ENCODE data around the gene LMF2. TPM values are rescaled to one million over a fixed set of nuclear protein-coding genes. Genes with fewer than 3 reads are reported as not detected.

The LMF2 gene
- total RNA-seq, 1 experiment from 2014 or later: 54.2 TPM

- Histone ChIP-seq H3K4me3 (ENCODE audit: low read depth in 2 of 2, low read length in 2 of 2) (no peak overlapping the region), H3K9me3 (ENCODE audit: control insufficient read depth, insufficient read depth, low read depth, low read length) (no peaks in the 10 kb centered on the region), H3K36me3 (ENCODE audit: control insufficient read depth, insufficient read depth, low read length) (peaks cover 5% of the 10 kb centered on the region; the same call in 1 of the 2 replicates), H3K27me3 (ENCODE audit: control insufficient read depth, insufficient read depth, low read length) (no peaks in the 10 kb centered on the region), H3K27ac (ENCODE audit: low read length) (no peak overlapping the region), H3K4me1 (ENCODE audit: control insufficient read depth, insufficient read depth, low read length) (no peaks in the 10 kb centered on the region)
- DNase-seq (ENCODE audit: low read depth, low spot score) (no peak), ATAC-seq (no peak)
- intact Hi-C loops (cut with micrococcal nuclease; ENCODE audit: unreplicated experiment) (no loop called here), in situ Hi-C loops (cut with HindIII; ENCODE audit: low pct_unique_long_range_greater_than_20kb, low sequenced_read_pairs) (no loop called here)
- CTCF ChIA-PET: no interaction called here
- BruUV-seq (replicated peaks): no TSS peak
- POLR2A ChIA-PET: no interaction called here
- TF ChIP-seq CTCF (IDR thresholded peaks at IDR 0.05): no peak
- TF ChIP-seq TCF7L2 (IDR thresholded peaks at IDR 0.05; ENCODE audit: low read depth, low read length): no peak
- no peak for TF ChIP-seq SIN3A (IDR thresholded peaks at IDR 0.05; ENCODE audit: borderline replicate concordance, insufficient read depth, low read depth, low read length)
- no peak for TF ChIP-seq POLR2AphosphoS5 (IDR thresholded peaks at IDR 0.05; ENCODE audit: low read depth, low read length)
- TF ChIP-seq REST (IDR thresholded peaks at IDR 0.05; ENCODE audit: insufficient read depth in 1 of 2, low read depth in 2 of 2, low read length in 1 of 2): no peak
Observed at GRCh38 chr22:50464451-50464850, 43.1 kb downstream of the LMF2 start.

- ATAC-seq: no peak
- in situ Hi-C loops (cut with HindIII; ENCODE audit: low pct_unique_long_range_greater_than_20kb, low sequenced_read_pairs): no loop called here
- ChIA-PET POLR2A (no interaction called here), CTCF (no interaction called here)
- intact Hi-C loops (cut with micrococcal nuclease; ENCODE audit: unreplicated experiment): no loop called here
- Histone ChIP-seq H3K4me1 (ENCODE audit: control insufficient read depth, insufficient read depth, low read length) (no peaks in the 10 kb centered on the region), H3K27ac (ENCODE audit: low read length) (no peak overlapping the region), H3K36me3 (ENCODE audit: control insufficient read depth, insufficient read depth, low read length) (peaks cover 5% of the 10 kb centered on the region; the same call in 1 of the 2 replicates), H3K27me3 (ENCODE audit: control insufficient read depth, insufficient read depth, low read length) (no peaks in the 10 kb centered on the region), H3K4me3 (ENCODE audit: low read depth in 2 of 2, low read length in 2 of 2) (no peak overlapping the region), H3K9me3 (ENCODE audit: control insufficient read depth, insufficient read depth, low read depth, low read length) (no peaks in the 10 kb centered on the region)
- DNase-seq (ENCODE audit: low read depth, low spot score): no peak
- no peak for TF ChIP-seq SIN3A (IDR thresholded peaks at IDR 0.05; ENCODE audit: borderline replicate concordance, insufficient read depth, low read depth, low read length)
- TF ChIP-seq POLR2AphosphoS5 (IDR thresholded peaks at IDR 0.05; ENCODE audit: low read depth, low read length): no peak
- TF ChIP-seq TCF7L2 (IDR thresholded peaks at IDR 0.05; ENCODE audit: low read depth, low read length): no peak
- no peak for TF ChIP-seq REST (IDR thresholded peaks at IDR 0.05; ENCODE audit: insufficient read depth in 1 of 2, low read depth in 2 of 2, low read length in 1 of 2)
- no peak for TF ChIP-seq CTCF (IDR thresholded peaks at IDR 0.05)
- no TSS peak for BruUV-seq (replicated peaks)
Observed at GRCh38 chr22:50463188-50463900, 44.2 kb downstream of the LMF2 start.
